Peyer's patch (tissue), 4 donors: ENCODE measurements around the gene SNX21. TPM values are rescaled to one million over a fixed set of nuclear protein-coding genes. Genes with fewer than 3 reads are reported as not detected.

Source experiments
- DNase-seq, 3 donors: peaks; one replicate each; pipeline ENCODE4 v3.0.0-alpha.2; 2017 to 2019
- H3K27ac ChIP-seq, 4 donors: fragments of 200-600 bp; sonication (generic); one replicate each; pipeline ENCODE4 v1.5.1; 2016 to 2019
- H3K27me3 ChIP-seq, 2 donors: fragments of 200-600 bp; sonication (generic); one replicate each; pipeline ENCODE4 v1.5.1; 2019
- H3K36me3 ChIP-seq, 3 donors: fragments of 200-600 bp; sonication (generic); one replicate each; pipeline ENCODE4 v1.5.1; 2016 to 2019
- H3K4me1 ChIP-seq, 4 donors: fragments of 200-600 bp; sonication (generic); one replicate each; pipeline ENCODE4 v1.5.1; 2016 to 2019
- H3K4me3 ChIP-seq, 4 donors: fragments of 200-600 bp; sonication (generic); 1 replicate in 3 of 4; 2 replicates in 1 of 4; pipeline ENCODE4 v1.5.1; 2016 to 2019; ENCODE audit warnings: mild to moderate bottlenecking in 1 of 4
- H3K9me3 ChIP-seq, 4 donors: fragments of 200-600 bp; sonication (generic); one replicate each; pipeline ENCODE4 v1.5.1; 2016 to 2019; ENCODE audit warnings: mild to moderate bottlenecking in 1 of 4
- POLR2A ChIP-seq, 2 donors: fragments of 450-650 bp; IDR thresholded peaks; one replicate each; pipeline ENCODE4 v1.5.1; 2017; ENCODE audit warnings: antibody characterized with exemption in 2 of 2, mild to moderate bottlenecking in 2 of 2, moderate library complexity in 2 of 2
- total RNA-seq, 4 donors: library from RNA; depleted of rRNA; stranded (reverse); fragments of >200 nt; gene quantifications; one replicate each; pipeline ENCODE4 v1.1.0, GENCODE V29; 2016
- TF ChIP-seq, protein P1 (sequence below), 6 experiments: fragments of 450-650 bp in 4 of 6; fragments of 200-600 bp in 2 of 6; sonication (generic) in 1 of 6; IDR thresholded peaks; one replicate each; pipeline ENCODE4 v1.5.1; 2017 to 2019; ENCODE audit warnings: antibody characterized with exemption in 6 of 6, mild to moderate bottlenecking in 3 of 6, moderate library complexity in 1 of 6

SNX21 gene
- total RNA-seq, 4 donors from 2014 or later = 17.5 to 94.9 (median 42.7) TPM

DNA sequence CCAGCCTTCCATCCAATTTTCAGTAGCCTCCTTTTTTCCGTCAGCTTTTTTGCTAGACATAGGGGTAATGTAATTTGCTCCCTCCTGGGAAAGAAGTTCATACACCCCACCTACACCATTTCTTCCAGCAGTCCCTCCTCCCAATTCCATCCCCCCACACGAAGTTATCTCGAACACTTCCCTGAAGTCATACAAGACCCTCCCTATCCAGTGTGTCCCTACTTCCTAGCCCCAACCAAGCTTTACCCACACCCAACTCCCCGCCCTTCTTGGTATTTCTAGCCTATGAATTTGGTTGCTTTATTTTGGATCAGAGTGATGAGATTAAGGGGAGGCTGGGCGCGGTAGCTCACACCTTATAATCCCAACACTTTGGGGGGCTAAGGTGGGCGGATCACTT lies 20.1 kb upstream of the SNX21 start:
- TF ChIP-seq POLR2A (IDR thresholded peaks at IDR 0.05) = no peak
- TF ChIP-seq, protein P1, sequence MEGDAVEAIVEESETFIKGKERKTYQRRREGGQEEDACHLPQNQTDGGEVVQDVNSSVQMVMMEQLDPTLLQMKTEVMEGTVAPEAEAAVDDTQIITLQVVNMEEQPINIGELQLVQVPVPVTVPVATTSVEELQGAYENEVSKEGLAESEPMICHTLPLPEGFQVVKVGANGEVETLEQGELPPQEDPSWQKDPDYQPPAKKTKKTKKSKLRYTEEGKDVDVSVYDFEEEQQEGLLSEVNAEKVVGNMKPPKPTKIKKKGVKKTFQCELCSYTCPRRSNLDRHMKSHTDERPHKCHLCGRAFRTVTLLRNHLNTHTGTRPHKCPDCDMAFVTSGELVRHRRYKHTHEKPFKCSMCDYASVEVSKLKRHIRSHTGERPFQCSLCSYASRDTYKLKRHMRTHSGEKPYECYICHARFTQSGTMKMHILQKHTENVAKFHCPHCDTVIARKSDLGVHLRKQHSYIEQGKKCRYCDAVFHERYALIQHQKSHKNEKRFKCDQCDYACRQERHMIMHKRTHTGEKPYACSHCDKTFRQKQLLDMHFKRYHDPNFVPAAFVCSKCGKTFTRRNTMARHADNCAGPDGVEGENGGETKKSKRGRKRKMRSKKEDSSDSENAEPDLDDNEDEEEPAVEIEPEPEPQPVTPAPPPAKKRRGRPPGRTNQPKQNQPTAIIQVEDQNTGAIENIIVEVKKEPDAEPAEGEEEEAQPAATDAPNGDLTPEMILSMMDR (IDR thresholded peaks at IDR 0.05) = no peak
- no peaks in the 10 kb centered on the region for H3K27me3 ChIP-seq
- no peak for DNase-seq
- peaks cover 0 to 29% (median 0%) of the 10 kb centered on the region in 3 donors for H3K36me3 ChIP-seq
- H3K9me3 ChIP-seq = no peaks in the 10 kb centered on the region
- H3K4me3 ChIP-seq = peak overlapping the region in 3 of 4 donors; percentile 46 to 64 (median 62)
- peaks cover 3 to 17% (median 5%) of the 10 kb centered on the region in 4 donors for H3K4me1 ChIP-seq
- H3K27ac ChIP-seq = no peak overlapping the region

DNA sequence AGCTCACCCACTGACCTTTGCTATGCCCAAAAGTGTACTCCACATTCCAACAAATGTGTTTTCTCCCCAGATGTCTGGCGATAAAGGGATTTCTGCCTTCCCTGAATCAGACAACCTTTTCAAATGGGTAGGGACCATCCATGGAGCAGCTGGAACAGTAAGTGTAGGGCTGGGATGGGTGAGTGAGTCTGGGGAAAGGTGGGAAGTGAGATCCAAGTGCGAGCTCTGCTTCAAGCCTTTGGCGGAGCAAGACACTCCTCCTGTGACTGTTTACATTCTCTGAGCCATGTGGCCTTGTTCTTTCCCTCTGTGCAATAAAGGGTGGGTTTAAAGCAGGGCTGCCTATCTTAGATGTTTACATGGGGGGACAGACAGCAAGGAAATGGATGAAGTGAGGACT lies 19.3 kb upstream of the SNX21 start:
- DNase-seq = no peak
- H3K4me1 ChIP-seq = peaks cover 3 to 17% (median 5%) of the 10 kb centered on the region in 4 donors
- H3K9me3 ChIP-seq = no peaks in the 10 kb centered on the region
- no peak overlapping the region for H3K4me3 ChIP-seq
- H3K36me3 ChIP-seq = peaks cover 0 to 21% (median 0%) of the 10 kb centered on the region in 3 donors
- no peak overlapping the region for H3K27ac ChIP-seq
- H3K27me3 ChIP-seq = no peaks in the 10 kb centered on the region
- no peak for TF ChIP-seq POLR2A (IDR thresholded peaks at IDR 0.05)
- TF ChIP-seq, protein P1 (IDR thresholded peaks at IDR 0.05) = no peak

DNA sequence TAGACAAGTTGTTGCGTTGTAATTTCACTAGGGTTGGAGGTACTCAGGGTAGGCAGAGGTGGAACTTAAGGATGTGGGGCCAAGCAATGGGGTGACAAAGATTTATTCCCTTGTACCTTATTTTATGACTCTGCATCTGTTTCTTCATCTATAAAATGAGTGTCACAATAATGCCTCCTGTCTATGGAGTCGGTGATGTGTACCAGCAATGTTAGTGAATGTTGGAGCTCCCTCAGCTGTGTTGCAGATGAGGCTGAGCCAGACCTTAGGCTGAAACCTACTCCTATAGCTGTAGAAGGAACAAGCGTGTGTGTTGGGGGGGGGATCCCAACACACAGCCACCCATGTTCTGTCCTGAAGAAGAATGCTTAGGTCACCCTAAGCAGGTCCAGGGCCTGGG lies 16.6 kb upstream of the SNX21 start:
- H3K27ac ChIP-seq = no peak overlapping the region
- no peaks in the 10 kb centered on the region for H3K27me3 ChIP-seq
- no peak for DNase-seq
- TF ChIP-seq, protein P1 (IDR thresholded peaks at IDR 0.05) = no peak
- TF ChIP-seq POLR2A (IDR thresholded peaks at IDR 0.05) = no peak
- peaks cover 3 to 31% (median 5%) of the 10 kb centered on the region in 4 donors for H3K4me1 ChIP-seq
- H3K4me3 ChIP-seq = no peak overlapping the region
- no peaks in the 10 kb centered on the region for H3K36me3 ChIP-seq
- H3K9me3 ChIP-seq = no peaks in the 10 kb centered on the region

DNA sequence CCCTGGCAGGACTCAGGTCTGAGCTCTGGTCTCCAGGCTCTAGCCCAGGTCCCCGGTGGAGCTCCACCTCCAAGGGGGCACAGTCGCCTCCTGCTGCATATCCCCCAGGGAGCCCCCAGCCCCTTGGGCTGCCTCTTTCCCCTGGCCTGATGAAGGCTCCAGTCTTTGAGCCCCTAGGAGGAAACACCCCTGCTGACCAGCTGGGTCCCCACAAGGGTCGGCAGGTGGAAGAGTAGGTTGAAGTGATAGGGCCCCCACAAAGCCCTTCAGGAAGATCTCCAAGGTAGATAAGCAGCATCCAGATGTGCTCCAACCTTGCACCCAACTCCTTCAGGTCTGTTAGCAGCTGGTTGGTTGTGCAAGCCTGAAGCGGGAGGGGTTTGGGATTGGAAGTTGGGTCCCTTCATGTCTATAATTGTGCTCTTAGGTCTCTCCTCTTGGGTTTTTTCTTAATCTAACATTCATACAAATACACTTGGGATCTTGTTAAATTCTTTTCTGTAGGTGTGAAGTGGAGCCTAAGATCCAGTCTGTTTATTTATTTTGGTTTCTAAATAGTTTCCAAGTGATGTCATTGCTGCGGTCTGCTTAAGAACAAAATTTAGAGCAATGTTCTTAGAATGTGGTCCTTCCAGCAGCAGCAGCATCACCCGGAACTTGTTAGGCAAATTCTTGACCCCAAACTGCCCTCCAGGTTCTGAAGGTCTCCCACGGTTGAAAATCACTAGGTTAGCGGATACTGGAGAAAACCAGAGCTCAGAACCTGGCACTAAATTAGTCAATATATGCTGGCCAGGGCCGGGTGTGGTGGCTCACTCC lies 16.0 kb upstream of the SNX21 start:
- H3K36me3 ChIP-seq = no peaks in the 10 kb centered on the region
- TF ChIP-seq, protein P1 (IDR thresholded peaks at IDR 0.05) = no peak
- H3K27ac ChIP-seq = no peak overlapping the region

DNA sequence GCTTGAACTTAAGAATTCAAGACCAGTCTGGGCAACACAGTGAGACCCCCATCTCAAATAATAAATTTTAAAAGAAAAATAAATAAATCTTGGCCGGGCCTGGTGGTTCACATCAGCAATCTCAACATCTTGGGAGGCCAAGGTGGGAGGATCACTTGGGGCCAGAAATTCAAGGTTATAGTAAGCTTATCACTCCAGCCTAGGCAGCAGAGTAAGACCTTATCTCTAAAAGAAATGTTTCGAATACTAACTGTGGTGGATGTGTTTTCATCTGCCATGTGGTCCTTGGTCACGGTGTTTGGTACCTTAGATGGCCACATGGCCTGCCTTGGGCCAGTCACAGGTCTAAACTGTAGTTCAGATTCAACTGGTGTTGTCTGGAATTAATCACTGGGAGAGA lies 15.4 kb upstream of the SNX21 start:
- H3K36me3 ChIP-seq = no peaks in the 10 kb centered on the region
- DNase-seq = no peak
- no peaks in the 10 kb centered on the region for H3K27me3 ChIP-seq
- no peak overlapping the region for H3K27ac ChIP-seq
- H3K9me3 ChIP-seq = no peaks in the 10 kb centered on the region
- peaks cover 0 to 34% (median 4%) of the 10 kb centered on the region in 4 donors for H3K4me1 ChIP-seq
- TF ChIP-seq, protein P1 (IDR thresholded peaks at IDR 0.05) = no peak
- TF ChIP-seq POLR2A (IDR thresholded peaks at IDR 0.05) = no peak
- H3K4me3 ChIP-seq = no peak overlapping the region

More for the DNA sequence above, 16.0 kb upstream of the SNX21 start:
- H3K9me3 ChIP-seq = no peaks in the 10 kb centered on the region
- DNase-seq = no peak
- no peak overlapping the region for H3K4me3 ChIP-seq
- peaks cover 4 to 34% (median 6%) of the 10 kb centered on the region in 4 donors for H3K4me1 ChIP-seq
- H3K27me3 ChIP-seq = no peaks in the 10 kb centered on the region
